ENCODE results near the gene CNKSR2. TPM values are rescaled to one million over a fixed set of nuclear protein-coding genes. Genes with fewer than 3 reads are reported as not detected.

CNKSR2 gene
- total and polyA plus RNA-seq, 5 experiments from 2014 or later = 5.9 to 20.6 (median 7.1) TPM

GRCh38 chrX:21700967-21701366 lies 326.7 kb downstream of the CNKSR2 start:
- POLR2A ChIA-PET = no interaction called here
- Mint-ChIP-seq H3K4me1 (no peaks in the 10 kb centered on the region), H3K9me3 (peaks cover 0 to 2% (median 0%) of the 10 kb centered on the region in 9 donors), H3K36me3 (no peaks in the 10 kb centered on the region), H3K27me3 (no peaks in the 10 kb centered on the region), H3K27ac (no peak overlapping the region), H3K4me3 (no peak overlapping the region)
- no peak for ATAC-seq
- DNase-seq = no peak

GRCh38 chrX:21702725-21703124 lies 328.5 kb downstream of the CNKSR2 start:
- POLR2A ChIA-PET = no interaction called here
- H3K4me1 Mint-ChIP-seq = no peaks in the 10 kb centered on the region

More at GRCh38 chrX:21702725-21703124, 328.5 kb downstream of the CNKSR2 start:
- Mint-ChIP-seq H3K9me3 (peaks cover 0 to 4% (median 0%) of the 10 kb centered on the region in 9 donors), H3K36me3 (no peaks in the 10 kb centered on the region), H3K4me3 (no peak overlapping the region), H3K27ac (no peak overlapping the region), H3K27me3 (no peaks in the 10 kb centered on the region)
- DNase-seq (no peak), ATAC-seq (no peak)

Data from naive thymus-derived CD8-positive, alpha-beta T cell (primary cell).